ENCODE measurements around the gene PAX7.

DNA sequence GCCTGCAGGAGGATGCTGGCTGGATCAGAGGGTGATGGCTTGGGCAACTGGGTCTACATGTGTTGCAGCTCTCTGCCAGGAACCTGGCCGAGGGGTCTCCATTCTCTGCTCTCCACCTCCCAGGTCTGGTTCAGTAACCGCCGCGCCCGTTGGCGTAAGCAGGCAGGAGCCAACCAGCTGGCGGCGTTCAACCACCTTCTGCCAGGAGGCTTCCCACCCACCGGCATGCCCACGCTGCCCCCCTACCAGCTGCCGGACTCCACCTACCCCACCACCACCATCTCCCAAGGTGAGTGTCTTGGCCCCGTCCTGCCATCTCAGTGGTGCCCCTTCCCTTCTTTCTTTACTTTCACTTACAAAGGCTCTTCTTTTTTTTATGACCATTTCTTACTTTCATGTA lies 69.9 kb downstream of the PAX7 start:
- TF ChIP-seq, protein P1, sequence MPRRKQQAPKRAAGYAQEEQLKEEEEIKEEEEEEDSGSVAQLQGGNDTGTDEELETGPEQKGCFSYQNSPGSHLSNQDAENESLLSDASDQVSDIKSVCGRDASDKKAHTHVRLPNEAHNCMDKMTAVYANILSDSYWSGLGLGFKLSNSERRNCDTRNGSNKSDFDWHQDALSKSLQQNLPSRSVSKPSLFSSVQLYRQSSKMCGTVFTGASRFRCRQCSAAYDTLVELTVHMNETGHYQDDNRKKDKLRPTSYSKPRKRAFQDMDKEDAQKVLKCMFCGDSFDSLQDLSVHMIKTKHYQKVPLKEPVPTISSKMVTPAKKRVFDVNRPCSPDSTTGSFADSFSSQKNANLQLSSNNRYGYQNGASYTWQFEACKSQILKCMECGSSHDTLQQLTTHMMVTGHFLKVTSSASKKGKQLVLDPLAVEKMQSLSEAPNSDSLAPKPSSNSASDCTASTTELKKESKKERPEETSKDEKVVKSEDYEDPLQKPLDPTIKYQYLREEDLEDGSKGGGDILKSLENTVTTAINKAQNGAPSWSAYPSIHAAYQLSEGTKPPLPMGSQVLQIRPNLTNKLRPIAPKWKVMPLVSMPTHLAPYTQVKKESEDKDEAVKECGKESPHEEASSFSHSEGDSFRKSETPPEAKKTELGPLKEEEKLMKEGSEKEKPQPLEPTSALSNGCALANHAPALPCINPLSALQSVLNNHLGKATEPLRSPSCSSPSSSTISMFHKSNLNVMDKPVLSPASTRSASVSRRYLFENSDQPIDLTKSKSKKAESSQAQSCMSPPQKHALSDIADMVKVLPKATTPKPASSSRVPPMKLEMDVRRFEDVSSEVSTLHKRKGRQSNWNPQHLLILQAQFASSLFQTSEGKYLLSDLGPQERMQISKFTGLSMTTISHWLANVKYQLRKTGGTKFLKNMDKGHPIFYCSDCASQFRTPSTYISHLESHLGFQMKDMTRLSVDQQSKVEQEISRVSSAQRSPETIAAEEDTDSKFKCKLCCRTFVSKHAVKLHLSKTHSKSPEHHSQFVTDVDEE (CRISPR knock-in tag; IDR thresholded peaks at IDR 0.05), result no peak
- no peak for TF ChIP-seq CSRNP3 (CRISPR knock-in tag; IDR thresholded peaks at IDR 0.05)
- no peak for TF ChIP-seq RARB (CRISPR knock-in tag; IDR thresholded peaks at IDR 0.05)
- TF ChIP-seq ZFP3 (CRISPR knock-in tag; IDR thresholded peaks at IDR 0.05), result no peak
- TF ChIP-seq, protein P2, sequence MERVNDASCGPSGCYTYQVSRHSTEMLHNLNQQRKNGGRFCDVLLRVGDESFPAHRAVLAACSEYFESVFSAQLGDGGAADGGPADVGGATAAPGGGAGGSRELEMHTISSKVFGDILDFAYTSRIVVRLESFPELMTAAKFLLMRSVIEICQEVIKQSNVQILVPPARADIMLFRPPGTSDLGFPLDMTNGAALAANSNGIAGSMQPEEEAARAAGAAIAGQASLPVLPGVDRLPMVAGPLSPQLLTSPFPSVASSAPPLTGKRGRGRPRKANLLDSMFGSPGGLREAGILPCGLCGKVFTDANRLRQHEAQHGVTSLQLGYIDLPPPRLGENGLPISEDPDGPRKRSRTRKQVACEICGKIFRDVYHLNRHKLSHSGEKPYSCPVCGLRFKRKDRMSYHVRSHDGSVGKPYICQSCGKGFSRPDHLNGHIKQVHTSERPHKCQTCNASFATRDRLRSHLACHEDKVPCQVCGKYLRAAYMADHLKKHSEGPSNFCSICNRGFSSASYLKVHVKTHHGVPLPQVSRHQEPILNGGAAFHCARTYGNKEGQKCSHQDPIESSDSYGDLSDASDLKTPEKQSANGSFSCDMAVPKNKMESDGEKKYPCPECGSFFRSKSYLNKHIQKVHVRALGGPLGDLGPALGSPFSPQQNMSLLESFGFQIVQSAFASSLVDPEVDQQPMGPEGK (CRISPR knock-in tag; IDR thresholded peaks at IDR 0.05; ENCODE audit: borderline replicate concordance), result no peak
